BE2C (cell line): Measurements from ENCODE around the gene MYOCD.

ENCODE experiments used
- DNase-seq: peaks from one replicate; pipeline ENCODE4 v3.0.0-alpha.2; 2020
- H3K27me3 ChIP-seq: fragments of 250-450 bp; sonication (Bioruptor Pico); 2 replicates; pipeline ENCODE4 v1.5.1; 2020; ENCODE audit warnings: mild to moderate bottlenecking
- H3K36me3 ChIP-seq: fragments of 250-450 bp; sonication (Bioruptor Pico); 2 replicates; pipeline ENCODE4 v1.5.1; 2020; ENCODE audit warnings: mild to moderate bottlenecking
- H3K4me1 ChIP-seq: fragments of 250-450 bp; sonication (Bioruptor Pico); 2 replicates; pipeline ENCODE4 v1.5.1; 2020
- H3K4me3 ChIP-seq: 2 replicates; pipeline ENCODE4 v1.5.1; 2011; ENCODE audit warnings: low read depth, low read length
- H3K9me3 ChIP-seq: fragments of 250-450 bp; sonication (Bioruptor Pico); 2 replicates; pipeline ENCODE4 v1.5.1; 2020
- TF ChIP-seq, protein P1 (sequence below): IDR thresholded peaks from 2 replicates; pipeline ENCODE4 v1.5.1; 2012; ENCODE audit warnings: mild to moderate bottlenecking, low read depth, low read length

The MYOCD gene

DNA sequence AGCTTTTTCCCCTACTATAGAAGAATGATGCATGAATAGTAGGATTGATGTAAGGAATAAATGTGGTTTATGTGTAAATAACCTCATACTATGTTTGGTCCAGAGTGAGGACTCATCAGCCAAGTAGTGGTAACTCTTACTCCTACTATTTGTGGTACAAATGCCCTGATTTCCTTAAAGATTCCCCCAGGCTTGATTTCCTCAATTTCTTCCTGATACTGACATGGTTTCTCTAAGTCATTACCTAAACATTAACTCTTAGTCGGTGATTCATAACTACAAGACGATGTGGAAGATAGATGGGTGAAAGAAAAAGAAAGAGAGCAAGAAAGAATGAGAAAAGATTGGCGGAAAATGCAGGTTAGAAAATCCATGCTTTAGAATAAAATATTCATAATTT lies 17.2 kb upstream of the MYOCD start:
- TF ChIP-seq, protein P1, sequence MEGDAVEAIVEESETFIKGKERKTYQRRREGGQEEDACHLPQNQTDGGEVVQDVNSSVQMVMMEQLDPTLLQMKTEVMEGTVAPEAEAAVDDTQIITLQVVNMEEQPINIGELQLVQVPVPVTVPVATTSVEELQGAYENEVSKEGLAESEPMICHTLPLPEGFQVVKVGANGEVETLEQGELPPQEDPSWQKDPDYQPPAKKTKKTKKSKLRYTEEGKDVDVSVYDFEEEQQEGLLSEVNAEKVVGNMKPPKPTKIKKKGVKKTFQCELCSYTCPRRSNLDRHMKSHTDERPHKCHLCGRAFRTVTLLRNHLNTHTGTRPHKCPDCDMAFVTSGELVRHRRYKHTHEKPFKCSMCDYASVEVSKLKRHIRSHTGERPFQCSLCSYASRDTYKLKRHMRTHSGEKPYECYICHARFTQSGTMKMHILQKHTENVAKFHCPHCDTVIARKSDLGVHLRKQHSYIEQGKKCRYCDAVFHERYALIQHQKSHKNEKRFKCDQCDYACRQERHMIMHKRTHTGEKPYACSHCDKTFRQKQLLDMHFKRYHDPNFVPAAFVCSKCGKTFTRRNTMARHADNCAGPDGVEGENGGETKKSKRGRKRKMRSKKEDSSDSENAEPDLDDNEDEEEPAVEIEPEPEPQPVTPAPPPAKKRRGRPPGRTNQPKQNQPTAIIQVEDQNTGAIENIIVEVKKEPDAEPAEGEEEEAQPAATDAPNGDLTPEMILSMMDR, result no peak

GRCh38 chr17:12655936-12656335 lies 9.8 kb upstream of the MYOCD start:
- no peaks in the 10 kb centered on the region for H3K4me1 ChIP-seq
- no peaks in the 10 kb centered on the region for H3K27me3 ChIP-seq
- DNase-seq, result no peak
- no peak overlapping the region for H3K4me3 ChIP-seq
- TF ChIP-seq, protein P1, result no peak
- H3K9me3 ChIP-seq, result no peaks in the 10 kb centered on the region
- no peaks in the 10 kb centered on the region for H3K36me3 ChIP-seq

More for the DNA sequence above, 17.2 kb upstream of the MYOCD start:
- no peaks in the 10 kb centered on the region for H3K4me1 ChIP-seq
- no peaks in the 10 kb centered on the region for H3K9me3 ChIP-seq
- no peak for DNase-seq
- H3K36me3 ChIP-seq, result no peaks in the 10 kb centered on the region
- H3K4me3 ChIP-seq, result no peak overlapping the region
- no peaks in the 10 kb centered on the region for H3K27me3 ChIP-seq

DNA sequence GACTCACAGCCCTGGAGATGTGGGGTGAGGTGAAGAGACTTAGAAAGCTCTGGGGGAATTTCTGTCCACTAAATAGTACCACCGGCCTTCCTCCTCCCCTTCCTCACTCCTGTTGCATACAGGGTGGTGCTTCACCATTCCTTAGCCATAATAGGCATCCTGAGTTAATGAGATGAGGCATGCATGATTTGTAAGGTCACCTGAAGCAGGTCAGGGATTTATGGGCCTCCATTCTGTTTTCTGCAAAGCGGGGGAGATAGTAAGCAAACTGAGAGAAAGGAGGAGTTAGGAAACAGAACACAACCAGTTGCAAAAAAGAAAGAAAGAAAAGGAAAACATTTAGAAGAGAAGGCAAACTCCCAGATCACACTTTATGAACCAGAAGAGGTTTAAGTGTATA lies 9.3 kb upstream of the MYOCD start:
- TF ChIP-seq, protein P1, result no peak
- no peaks in the 10 kb centered on the region for H3K9me3 ChIP-seq
- H3K4me1 ChIP-seq, result no peaks in the 10 kb centered on the region
- DNase-seq, result no peak
- no peaks in the 10 kb centered on the region for H3K27me3 ChIP-seq
- H3K4me3 ChIP-seq, result no peak overlapping the region
- no peaks in the 10 kb centered on the region for H3K36me3 ChIP-seq

DNA sequence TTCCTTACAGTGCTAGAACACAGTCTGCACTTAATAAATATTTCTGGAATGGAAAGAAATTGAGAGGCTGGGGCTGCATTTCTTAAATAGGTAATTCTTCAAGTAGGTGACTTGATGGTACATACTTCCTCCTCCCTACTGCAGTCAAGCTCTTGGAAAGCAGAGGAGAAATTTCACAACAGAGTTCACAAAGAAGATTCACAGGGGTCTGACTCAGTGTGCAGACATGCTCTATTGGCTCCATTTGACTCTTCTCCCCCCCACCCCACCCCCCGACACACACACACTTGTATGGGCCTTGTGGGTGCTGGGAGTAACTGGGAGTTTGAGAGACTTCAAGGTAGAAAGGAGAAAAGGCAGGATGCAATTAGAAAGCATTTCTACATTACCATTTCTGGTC lies 6.2 kb upstream of the MYOCD start:
- TF ChIP-seq, protein P1, result no peak
- H3K4me3 ChIP-seq, result no peak overlapping the region
- no peak for DNase-seq
- no peaks in the 10 kb centered on the region for H3K4me1 ChIP-seq
- H3K9me3 ChIP-seq, result no peaks in the 10 kb centered on the region
- H3K36me3 ChIP-seq, result no peaks in the 10 kb centered on the region
- H3K27me3 ChIP-seq, result no peaks in the 10 kb centered on the region; the same call in 1 of the 2 replicates

DNA sequence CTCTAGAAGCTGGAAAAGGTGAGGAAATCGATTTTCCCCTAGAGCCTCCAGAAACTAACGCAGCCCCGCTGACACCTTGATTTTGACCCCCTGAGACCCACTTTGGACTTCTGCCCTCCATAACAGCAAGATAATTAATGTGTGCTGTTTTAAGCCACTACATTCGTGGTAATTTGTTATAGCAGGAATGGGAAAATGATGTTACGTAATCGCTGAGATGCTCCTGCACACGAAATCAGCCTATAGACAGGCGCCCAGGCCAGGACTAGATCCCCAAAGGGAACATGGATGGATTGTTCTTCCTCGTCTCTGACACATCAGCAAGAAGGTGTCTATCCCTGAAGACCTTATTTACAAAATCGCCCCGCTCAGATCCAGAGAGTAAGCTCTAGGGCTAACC lies 1.4 kb upstream of the MYOCD start:
- no peak for DNase-seq
- peaks cover 10% of the 10 kb centered on the region for H3K27me3 ChIP-seq
- no peaks in the 10 kb centered on the region for H3K9me3 ChIP-seq
- no peaks in the 10 kb centered on the region for H3K4me1 ChIP-seq
- no peak overlapping the region for H3K4me3 ChIP-seq
- H3K36me3 ChIP-seq, result no peaks in the 10 kb centered on the region
- TF ChIP-seq, protein P1, result no peak

DNA sequence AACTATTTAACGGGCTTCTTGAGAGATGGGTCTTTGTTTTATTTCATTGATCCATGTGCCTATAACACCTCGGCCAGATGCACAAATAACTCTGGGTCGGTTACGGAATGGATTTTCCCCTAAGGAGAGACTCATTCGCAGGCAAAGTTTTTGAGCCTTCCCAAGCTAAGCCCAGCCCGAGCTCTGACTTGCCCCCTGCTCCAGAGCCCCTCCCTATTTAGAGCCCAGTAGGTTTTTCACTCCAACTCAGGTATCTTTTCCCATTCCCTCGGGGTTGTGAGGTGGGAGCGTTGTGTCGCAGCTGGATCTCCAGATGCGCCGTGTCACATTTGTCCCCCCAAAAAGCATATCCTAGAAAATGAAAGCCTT lies 812 bp upstream of the MYOCD start:
- no peaks in the 10 kb centered on the region for H3K9me3 ChIP-seq
- H3K4me3 ChIP-seq, result no peak overlapping the region
- no peaks in the 10 kb centered on the region for H3K36me3 ChIP-seq
- TF ChIP-seq, protein P1, result no peak
- DNase-seq, result no peak
- peaks cover 10% of the 10 kb centered on the region for H3K27me3 ChIP-seq
- H3K4me1 ChIP-seq, result no peaks in the 10 kb centered on the region
